GM21390 (cell line): ENCODE measurements around the gene RRBP1.

Source experiments
- ATAC-seq: cut with Tn5 transposase; IDR thresholded peaks from one replicate; pipeline ENCODE4 v1.9.1; 2021; ENCODE audit not compliant: unreplicated experiment

Gene RRBP1

GRCh38 chr20:17583126-17583525, 98.9 kb downstream of the RRBP1 start:
- ATAC-seq: no peak

DNA sequence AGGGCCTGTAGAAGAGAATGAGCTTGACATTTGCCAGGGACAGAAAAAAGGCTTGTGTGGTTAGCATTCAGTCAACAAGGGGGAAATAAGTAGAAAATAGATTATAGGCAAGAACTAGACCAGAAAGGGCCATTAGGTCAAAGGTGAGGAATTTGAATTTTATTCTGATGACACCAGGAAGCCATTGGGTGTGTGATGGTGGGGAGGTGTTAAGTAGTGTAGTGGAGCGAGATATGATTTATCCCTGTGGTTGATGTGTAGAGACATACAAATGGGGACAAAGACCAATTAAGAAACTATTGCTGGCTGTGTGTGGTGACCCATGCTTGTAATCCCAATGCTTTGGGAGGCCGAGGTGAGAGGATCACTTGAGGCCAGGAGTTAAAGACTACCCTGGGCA, 101.1 kb downstream of the RRBP1 start:
- no peak for ATAC-seq

DNA sequence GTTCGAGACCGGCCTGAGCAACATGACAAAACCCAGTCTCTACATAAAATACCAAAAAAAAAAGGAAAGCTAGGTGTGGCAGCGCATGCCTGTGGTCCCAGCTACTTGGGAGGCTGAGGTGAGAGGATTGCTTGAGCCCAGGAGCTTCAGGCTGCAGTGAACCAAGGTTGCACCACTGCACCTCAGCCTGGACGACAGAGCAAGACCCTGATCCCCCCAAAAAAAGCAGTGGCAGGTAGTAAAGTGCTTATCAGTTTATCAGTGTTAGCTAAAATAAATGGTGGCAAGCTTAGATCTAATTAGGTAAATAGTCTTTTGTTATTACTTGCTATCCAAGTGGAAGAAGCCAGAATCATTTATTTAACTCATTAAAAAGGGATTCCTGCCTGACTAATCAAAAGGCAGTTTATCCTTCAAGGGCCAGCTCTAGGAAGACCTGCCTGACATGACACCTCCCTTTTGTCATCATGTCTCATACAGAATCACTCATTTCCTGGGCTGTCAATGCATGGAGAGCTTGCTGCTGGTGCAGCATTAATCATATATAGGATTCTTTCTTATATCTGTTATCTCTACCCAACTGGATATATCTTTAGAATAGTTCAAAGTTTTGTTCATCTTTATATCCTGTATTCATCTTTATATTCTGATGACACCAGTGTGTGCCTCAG, 102.5 kb downstream of the RRBP1 start:
- no peak for ATAC-seq

DNA sequence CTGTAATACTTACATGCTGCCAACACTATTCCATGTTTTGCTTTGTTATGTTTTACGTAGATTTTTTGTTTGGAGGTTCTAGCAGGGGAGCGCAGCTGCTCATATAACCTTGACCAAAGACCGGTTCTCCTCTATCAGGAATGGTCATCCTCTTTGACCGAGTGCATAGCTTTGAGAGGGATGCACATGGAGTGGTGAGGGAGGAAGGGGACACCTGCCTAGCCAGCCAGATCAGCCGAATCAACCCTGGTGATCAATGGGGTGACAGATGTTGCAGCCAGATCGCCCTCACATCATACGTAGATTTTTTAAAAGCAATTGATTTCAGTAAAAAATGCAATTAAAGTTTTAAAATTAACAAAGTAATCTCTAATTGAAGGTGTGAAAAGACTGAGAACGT, 105.8 kb downstream of the RRBP1 start:
- ATAC-seq: no peak

DNA sequence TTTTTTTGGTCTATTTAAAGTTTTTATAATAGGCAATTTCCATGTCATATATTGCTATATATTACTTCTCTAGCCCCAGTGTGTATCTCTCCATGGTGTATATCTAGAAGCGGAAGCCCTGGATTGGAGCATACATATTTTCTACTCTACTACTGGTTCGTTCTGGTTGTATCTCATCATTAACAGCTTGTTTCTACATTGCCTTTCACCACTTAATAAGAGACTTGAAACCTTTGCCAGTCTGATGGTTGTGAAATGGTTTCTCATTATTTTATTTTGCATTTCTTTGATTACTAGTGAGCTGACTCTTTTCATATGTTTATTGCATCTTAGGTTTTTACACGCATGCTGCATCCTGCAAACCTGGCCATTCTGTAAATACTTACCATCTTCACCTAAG, 108.6 kb downstream of the RRBP1 start:
- ATAC-seq: no peak

DNA sequence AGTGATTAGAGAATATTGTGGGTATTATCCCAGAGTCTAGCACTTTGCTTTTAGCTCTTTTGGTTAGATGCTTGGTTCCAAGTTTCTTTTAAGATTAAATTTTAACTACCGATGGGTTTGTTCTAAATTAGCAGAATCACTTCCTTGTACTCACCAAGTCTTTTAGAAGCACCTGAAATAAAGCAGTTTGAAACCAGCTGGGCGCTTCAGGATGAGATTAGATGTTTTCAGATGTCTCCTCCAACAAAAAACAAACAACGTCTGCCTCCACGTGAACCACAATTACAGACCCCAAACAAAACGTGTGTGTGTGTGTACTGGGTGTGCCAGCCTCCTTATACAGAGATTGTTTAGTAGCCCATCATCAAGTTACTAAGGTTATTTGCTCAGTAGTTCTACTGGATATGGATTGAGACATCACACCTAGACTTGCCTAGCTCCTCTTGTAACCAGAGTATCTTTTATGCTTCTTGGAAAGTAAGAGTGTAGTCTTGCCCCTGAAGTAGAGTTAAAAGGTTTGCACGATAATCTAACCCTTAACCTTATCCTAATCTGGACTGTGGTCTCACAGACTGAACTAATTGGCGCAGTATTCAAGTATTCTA, 109.9 kb downstream of the RRBP1 start:
- no peak for ATAC-seq

- ATAC-seq: no peak
Measured at GRCh38 chr20:17571153-17571527, 110.9 kb downstream of the RRBP1 start.

- ATAC-seq: peak; percentile 37
Measured at GRCh38 chr20:17570347-17571152, 111.5 kb downstream of the RRBP1 start.

GRCh38 chr20:17569616-17570346, 112.3 kb downstream of the RRBP1 start, which contains the start of gene DSTN:
TSS of gene DSTN (plus strand) at chr20:17570075. CDS start at chr20:17570209, 134 bp downstream.
- peak; percentile 90 for ATAC-seq

DNA sequence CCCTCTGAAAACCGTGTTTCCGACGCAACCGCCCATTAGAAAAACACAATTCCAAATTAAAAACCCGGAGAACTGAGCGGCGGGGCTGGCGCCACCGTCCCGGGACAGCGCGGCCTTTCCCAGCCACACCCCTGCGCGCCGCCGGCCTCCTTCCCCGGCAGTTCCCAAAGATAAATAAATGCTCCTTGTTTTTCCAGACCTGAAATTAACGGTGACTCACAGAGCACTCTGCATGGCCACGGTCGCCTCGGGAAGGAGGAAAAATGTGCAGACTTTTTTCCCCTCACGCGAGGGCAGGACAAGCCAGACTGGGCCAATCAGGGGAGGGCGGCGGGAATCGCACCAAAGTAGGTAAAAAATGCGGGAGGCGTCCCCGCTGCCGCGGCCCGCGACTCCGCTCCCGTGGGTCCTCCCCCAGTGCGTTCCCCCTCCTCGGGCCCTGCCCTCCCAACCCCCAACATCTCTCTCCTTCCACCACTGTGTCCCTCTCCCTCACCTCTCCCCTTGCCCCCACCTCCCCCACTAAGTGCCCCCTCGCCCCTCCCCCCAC, 113.0 kb downstream of the RRBP1 start:
- no peak for ATAC-seq

DNA sequence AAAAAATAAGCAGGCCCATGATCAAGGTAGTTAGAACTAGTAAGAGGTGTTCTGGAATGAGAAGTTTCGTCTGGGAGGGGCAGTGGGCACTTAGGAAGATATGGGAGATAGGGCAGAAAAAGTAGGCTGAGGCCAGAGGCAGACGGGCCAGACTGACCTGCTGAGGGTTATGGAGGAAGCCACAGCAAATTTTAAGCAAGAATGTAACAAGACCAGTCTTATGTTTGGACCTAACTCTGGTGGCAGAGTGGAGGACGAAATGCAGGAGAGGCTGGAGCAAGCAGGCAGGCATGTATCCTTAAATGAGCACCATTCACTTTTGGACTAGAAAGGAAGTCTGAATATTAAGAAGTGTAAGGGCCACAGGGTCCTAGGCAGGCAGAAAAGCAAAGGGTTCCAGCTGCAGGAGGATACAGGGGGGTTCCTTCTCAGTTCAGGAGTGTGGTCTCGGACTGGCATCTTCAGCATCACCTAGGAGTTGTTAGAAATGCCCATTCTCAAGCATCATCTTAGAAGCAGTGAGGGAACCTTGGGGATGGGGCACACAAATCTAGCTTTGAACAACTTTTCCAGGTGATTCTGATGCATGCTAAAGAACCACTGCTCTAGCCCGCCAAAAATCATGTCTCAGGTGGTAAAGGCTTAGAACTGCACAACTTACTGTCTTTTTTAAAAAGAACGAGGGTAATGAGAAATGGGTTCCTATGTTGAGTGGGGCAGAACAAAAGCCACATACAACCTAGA, 113.8 kb downstream of the RRBP1 start:
- no peak for ATAC-seq

DNA sequence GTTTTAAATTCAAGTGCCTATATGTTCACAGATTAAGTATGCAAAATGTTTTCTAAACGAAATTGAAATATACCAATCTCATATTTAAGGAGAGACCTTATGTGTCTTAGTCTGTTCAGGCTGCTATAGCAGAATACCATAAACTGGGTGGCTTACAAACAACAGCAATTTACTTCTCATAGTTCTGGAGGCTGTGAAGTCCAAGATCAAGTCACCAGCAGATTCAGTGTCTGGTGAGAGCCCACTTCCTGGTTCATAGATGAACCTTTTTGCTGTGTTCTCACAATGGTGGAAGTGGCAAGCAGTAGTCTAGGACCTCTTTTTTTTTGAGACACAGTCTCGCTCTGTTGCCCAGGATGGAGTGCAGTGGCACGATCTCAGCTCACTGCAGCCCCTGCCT, 115.7 kb downstream of the RRBP1 start:
- no peak for ATAC-seq

DNA sequence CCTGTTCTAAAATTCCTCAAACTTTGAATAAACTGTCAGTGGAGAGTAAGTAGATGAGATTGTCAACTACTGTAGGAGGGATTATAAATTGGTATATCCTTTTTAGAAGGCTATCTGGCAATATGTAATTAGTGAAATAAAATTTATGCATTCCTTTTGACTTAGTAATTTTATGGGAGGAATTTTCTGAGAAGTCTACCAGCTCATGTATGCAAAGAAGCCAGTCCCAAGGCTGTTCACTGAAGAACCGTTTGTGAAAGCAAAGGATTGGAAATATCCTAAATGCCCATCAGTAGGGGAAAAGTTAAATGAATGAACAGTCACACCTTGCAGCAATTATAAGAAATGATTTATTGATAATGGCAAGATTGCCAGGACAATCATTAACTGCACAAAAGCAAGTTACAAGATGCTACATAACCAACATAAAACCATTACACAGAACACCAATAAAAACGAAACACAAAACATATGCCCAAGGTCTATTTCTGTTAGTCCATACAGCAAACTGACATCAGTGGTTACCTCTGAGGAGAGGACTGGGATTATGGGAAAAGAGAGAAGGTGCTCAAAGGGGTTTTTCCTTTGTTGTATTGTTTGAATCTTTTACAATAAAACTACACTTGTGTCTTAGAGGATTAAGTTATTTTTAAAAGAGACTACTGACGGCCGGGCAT, 116.7 kb downstream of the RRBP1 start:
- ATAC-seq: no peak
